ENCODE measurements around the gene RBMS1. TPM values are rescaled to one million over a fixed set of nuclear protein-coding genes. Genes with fewer than 3 reads are reported as not detected.

RBMS1 gene
- total RNA-seq, 1 experiment from 2014 or later = 38.8 TPM

- peaks cover 96% of the 10 kb centered on the region for H3K79me2 ChIP-seq (ENCODE audit: low read length)
- ChIA-PET CTCF (no interaction called here), POLR2A (ENCODE audit: unreplicated experiment) (interaction anchor here (0.7 kb wide), 1 partner anchor 8 kb away, joined by 4 read pairs; no protein-coding TSS in a partner anchor)
- H3K27me3 ChIP-seq (ENCODE audit: low read length) = no peaks in the 10 kb centered on the region
- H3K9me3 ChIP-seq (ENCODE audit: low read length) = no peaks in the 10 kb centered on the region
- no peaks in the 10 kb centered on the region for H3K36me3 ChIP-seq (ENCODE audit: low read depth, low read length)
- no peak overlapping the region for H3K9ac ChIP-seq (ENCODE audit: low read length)
- ATAC-seq (no peak), DNase-seq (no peak)
- intact Hi-C loops (cut with micrococcal nuclease) = no loop called here
- H2AFZ ChIP-seq (ENCODE audit: low read length) = no peak overlapping the region
- peaks cover 5% of the 10 kb centered on the region; the same call in 1 of the 2 replicates for H4K20me1 ChIP-seq (ENCODE audit: low read length)
- no peaks in the 10 kb centered on the region for H3F3A ChIP-seq (ENCODE audit: low read length, unreplicated experiment)
- no TSS peak for BruUV-seq (replicated peaks)
- no peak overlapping the region for H3K27ac ChIP-seq (ENCODE audit: low read length)
- no peak overlapping the region for H3K4me3 ChIP-seq (ENCODE audit: low read length)
- no peaks in the 10 kb centered on the region for H3K9me2 ChIP-seq (replicated peaks; ENCODE audit: low read length)
- no peak overlapping the region for H3K4me2 ChIP-seq (ENCODE audit: low read length)
- no peaks in the 10 kb centered on the region for H3K4me1 ChIP-seq (ENCODE audit: insufficient read depth, low read length)
- TF ChIP-seq EZH2 (IDR thresholded peaks at IDR 0.05; ENCODE audit: low read length, unreplicated experiment) (no peak), CTCF (conservative IDR thresholded peaks at IDR 0.05; ENCODE audit: low read depth, low read length) (no peak), EZH2phosphoT487 (IDR thresholded peaks at IDR 0.05; ENCODE audit: borderline replicate concordance, low read length) (no peak)
Observed at GRCh38 chr2:160464017-160464416, 29.6 kb downstream of the RBMS1 start.

- ATAC-seq = no peak
- H3K27ac ChIP-seq (ENCODE audit: low read length) = no peak overlapping the region
- no peaks in the 10 kb centered on the region for H3F3A ChIP-seq (ENCODE audit: low read length, unreplicated experiment)
- H3K4me1 ChIP-seq (ENCODE audit: insufficient read depth, low read length) = no peaks in the 10 kb centered on the region
- H4K20me1 ChIP-seq (ENCODE audit: low read length) = peaks cover 5% of the 10 kb centered on the region; the same call in 1 of the 2 replicates
- intact Hi-C loops (cut with micrococcal nuclease) = no loop called here
- peaks cover 94% of the 10 kb centered on the region for H3K79me2 ChIP-seq (ENCODE audit: low read length)
- no peak overlapping the region for H3K9ac ChIP-seq (ENCODE audit: low read length)
- no peaks in the 10 kb centered on the region for H3K9me2 ChIP-seq (replicated peaks; ENCODE audit: low read length)
- POLR2A ChIA-PET (ENCODE audit: unreplicated experiment) = no interaction called here
- H3K27me3 ChIP-seq (ENCODE audit: low read length) = no peaks in the 10 kb centered on the region
- BruUV-seq (replicated peaks) = no TSS peak
- no peak for DNase-seq
- no peak overlapping the region for H3K4me2 ChIP-seq (ENCODE audit: low read length)
- CTCF ChIA-PET = no interaction called here
- no peak overlapping the region for H3K4me3 ChIP-seq (ENCODE audit: low read length)
- H2AFZ ChIP-seq (ENCODE audit: low read length) = no peak overlapping the region
- no peaks in the 10 kb centered on the region for H3K36me3 ChIP-seq (ENCODE audit: low read depth, low read length)
- H3K9me3 ChIP-seq (ENCODE audit: low read length) = no peaks in the 10 kb centered on the region
- no peak for TF ChIP-seq EZH2 (IDR thresholded peaks at IDR 0.05; ENCODE audit: low read length, unreplicated experiment)
Observed at GRCh38 chr2:160463245-160463644, 30.4 kb downstream of the RBMS1 start.

DNA sequence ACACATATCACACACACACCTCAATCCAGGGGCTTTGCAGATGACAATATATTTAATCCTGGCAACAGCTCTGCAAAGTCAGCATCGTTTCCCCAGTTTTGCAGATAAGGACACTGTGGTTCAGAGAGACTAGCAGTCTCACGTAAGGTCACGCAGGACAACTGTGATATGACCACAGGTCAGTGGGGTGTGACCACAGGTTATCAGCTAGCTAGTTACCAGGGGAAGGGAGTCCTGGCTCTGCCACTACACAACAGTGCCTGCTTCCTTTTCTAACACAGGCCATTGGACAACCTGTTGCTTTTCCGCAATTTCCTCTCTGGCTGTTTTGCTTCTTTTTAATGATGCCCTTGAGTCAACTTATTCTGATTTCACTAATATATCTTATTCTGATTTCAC, 33.3 kb downstream of the RBMS1 start:
- ChIA-PET POLR2A (ENCODE audit: unreplicated experiment) (no interaction called here), CTCF (no interaction called here)
- no peaks in the 10 kb centered on the region for H3K27me3 ChIP-seq (ENCODE audit: low read length)
- intact Hi-C loops (cut with micrococcal nuclease) = no loop called here
- TF ChIP-seq CTCF (conservative IDR thresholded peaks at IDR 0.05; ENCODE audit: low read depth, low read length) = no peak
- no peak for TF ChIP-seq EZH2 (IDR thresholded peaks at IDR 0.05; ENCODE audit: low read length, unreplicated experiment)
- no peak for TF ChIP-seq EZH2phosphoT487 (IDR thresholded peaks at IDR 0.05; ENCODE audit: borderline replicate concordance, low read length)
- BruUV-seq (replicated peaks) = no TSS peak
- H3K27ac ChIP-seq (ENCODE audit: low read length) = no peak overlapping the region
- ATAC-seq = no peak
- no peaks in the 10 kb centered on the region for H3K9me2 ChIP-seq (replicated peaks; ENCODE audit: low read length)
- H3K4me1 ChIP-seq (ENCODE audit: insufficient read depth, low read length) = no peaks in the 10 kb centered on the region
- H3K4me3 ChIP-seq (ENCODE audit: low read length) = no peak overlapping the region
- H3K4me2 ChIP-seq (ENCODE audit: low read length) = no peak overlapping the region
- peaks cover 5% of the 10 kb centered on the region; the same call in 1 of the 2 replicates for H4K20me1 ChIP-seq (ENCODE audit: low read length)
- H3K79me2 ChIP-seq (ENCODE audit: low read length) = peaks cover 89% of the 10 kb centered on the region
- H2AFZ ChIP-seq (ENCODE audit: low read length) = no peak overlapping the region
- H3F3A ChIP-seq (ENCODE audit: low read length, unreplicated experiment) = no peaks in the 10 kb centered on the region
- H3K9me3 ChIP-seq (ENCODE audit: low read length) = no peaks in the 10 kb centered on the region
- no peaks in the 10 kb centered on the region for H3K36me3 ChIP-seq (ENCODE audit: low read depth, low read length)
- no peak for DNase-seq
- H3K9ac ChIP-seq (ENCODE audit: low read length) = no peak overlapping the region
